ENCODE data around the gene PRKCA.
"Not testable (repeated sequence)": the region's sequence is repeated elsewhere in the genome, so short reads cannot be mapped to it uniquely, and the experiment has no call there.

Gene PRKCA

GRCh38 chr17:66466106-66466820 is 163.8 kb downstream of the PRKCA start:
- no peak for DNase-seq (ENCODE audit: low read depth)

- no peak for DNase-seq (ENCODE audit: low read depth)
Measured at GRCh38 chr17:66466840-66467367, 164.5 kb downstream of the PRKCA start.

GRCh38 chr17:66467766-66468165 is 165.4 kb downstream of the PRKCA start:
- no peak for DNase-seq (ENCODE audit: low read depth)

- no peak for DNase-seq (ENCODE audit: low read depth)
Measured at GRCh38 chr17:66468241-66469087, 166.1 kb downstream of the PRKCA start.

GRCh38 chr17:66469088-66469442 is 166.7 kb downstream of the PRKCA start:
- no peak for DNase-seq (ENCODE audit: low read depth)

GRCh38 chr17:66469461-66469860 is 167.0 kb downstream of the PRKCA start:
- DNase-seq (ENCODE audit: low read depth), result no peak

- no peak for DNase-seq (ENCODE audit: low read depth)
Measured at GRCh38 chr17:66469890-66470289, 167.5 kb downstream of the PRKCA start.

GRCh38 chr17:66472123-66472522 is 169.7 kb downstream of the PRKCA start:
- no peak for DNase-seq (ENCODE audit: low read depth)

- no peak for DNase-seq (ENCODE audit: low read depth)
Measured at GRCh38 chr17:66474258-66474657, 171.8 kb downstream of the PRKCA start.

- no peak for DNase-seq (ENCODE audit: low read depth)
Measured at GRCh38 chr17:66474806-66475497, 172.5 kb downstream of the PRKCA start.

GRCh38 chr17:66476014-66476413 is 173.6 kb downstream of the PRKCA start:
- no peak for DNase-seq (ENCODE audit: low read depth)

- DNase-seq (ENCODE audit: low read depth), result no peak
Measured at GRCh38 chr17:66477615-66478283, 175.3 kb downstream of the PRKCA start.

- DNase-seq (ENCODE audit: low read depth), result not testable (repeated sequence)
Measured at GRCh38 chr17:66479230-66479889, 176.9 kb downstream of the PRKCA start.

GRCh38 chr17:66480243-66480642 is 177.8 kb downstream of the PRKCA start:
- no peak for DNase-seq (ENCODE audit: low read depth)

- no peak for DNase-seq (ENCODE audit: low read depth)
Measured at GRCh38 chr17:66480802-66481201, 178.4 kb downstream of the PRKCA start.

GRCh38 chr17:66481271-66481670 is 178.9 kb downstream of the PRKCA start:
- no peak for DNase-seq (ENCODE audit: low read depth)

GRCh38 chr17:66483906-66484305 is 181.5 kb downstream of the PRKCA start:
- DNase-seq (ENCODE audit: low read depth), result no peak

- DNase-seq (ENCODE audit: low read depth), result no peak
Measured at GRCh38 chr17:66485309-66485947, 183.0 kb downstream of the PRKCA start.

GRCh38 chr17:66487121-66487520 is 184.7 kb downstream of the PRKCA start:
- DNase-seq (ENCODE audit: low read depth), result no peak

- no peak for DNase-seq (ENCODE audit: low read depth)
Measured at GRCh38 chr17:66487981-66488468, 185.6 kb downstream of the PRKCA start.

- DNase-seq (ENCODE audit: low read depth), result no peak
Measured at GRCh38 chr17:66488864-66489263, 186.5 kb downstream of the PRKCA start.
